ENCODE results near the gene TANC1. TPM values are rescaled to one million over a fixed set of nuclear protein-coding genes. Genes with fewer than 3 reads are reported as not detected.

TANC1 gene
- total RNA-seq, 1 donor from 2014 or later = 36.9 TPM

DNA sequence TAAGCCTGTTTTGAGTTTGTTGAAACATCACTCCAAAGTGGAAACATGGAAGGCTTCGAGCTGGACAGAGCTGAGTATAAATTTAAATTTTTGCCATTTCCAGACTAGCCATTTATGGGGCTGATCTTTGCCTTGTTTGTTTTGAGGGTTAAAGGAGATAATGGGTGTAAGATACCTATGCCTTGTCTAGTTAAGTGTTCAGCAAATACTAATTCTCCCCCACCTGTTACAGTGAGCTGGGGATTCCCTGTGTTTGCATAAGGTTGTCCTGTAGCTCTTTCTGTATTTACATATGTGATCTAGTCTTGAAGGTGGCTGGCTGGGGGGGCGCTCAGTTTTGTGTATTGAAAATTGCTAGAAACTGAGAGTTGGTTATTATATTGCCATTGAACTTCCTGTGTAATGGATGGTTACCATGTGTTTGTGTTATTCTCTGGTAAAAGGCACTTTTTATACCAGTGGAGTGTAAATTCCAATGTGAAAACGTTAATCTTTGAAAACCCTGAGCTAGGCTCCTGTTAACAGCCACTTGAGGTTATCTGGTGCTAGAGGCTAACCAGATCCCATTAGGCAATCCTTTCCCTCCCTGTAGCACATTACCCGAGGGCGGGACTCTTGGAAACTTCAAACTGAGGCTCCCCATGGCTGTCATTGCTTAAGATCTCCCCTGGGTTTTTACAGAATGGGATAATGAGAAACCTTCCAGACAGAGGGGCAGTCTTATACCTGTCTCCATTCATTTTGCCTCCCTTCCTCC is 26.7 kb downstream of the TANC1 start:
- Mint-ChIP-seq H3K9me3 (ENCODE audit: unreplicated experiment) (no peaks in the 10 kb centered on the region), H3K4me3 (ENCODE audit: unreplicated experiment) (no peak overlapping the region), H3K27me3 (ENCODE audit: unreplicated experiment) (no peaks in the 10 kb centered on the region), H3K27ac (ENCODE audit: unreplicated experiment) (peak overlapping the region; percentile 1), H3K4me1 (ENCODE audit: unreplicated experiment) (peaks cover 40% of the 10 kb centered on the region), H3K36me3 (ENCODE audit: unreplicated experiment) (no peaks in the 10 kb centered on the region)
- no peak for DNase-seq (ENCODE audit: extremely low spot score, unreplicated experiment)
- TF ChIP-seq CTCF (IDR thresholded peaks at IDR 0.05) = no peak

DNA sequence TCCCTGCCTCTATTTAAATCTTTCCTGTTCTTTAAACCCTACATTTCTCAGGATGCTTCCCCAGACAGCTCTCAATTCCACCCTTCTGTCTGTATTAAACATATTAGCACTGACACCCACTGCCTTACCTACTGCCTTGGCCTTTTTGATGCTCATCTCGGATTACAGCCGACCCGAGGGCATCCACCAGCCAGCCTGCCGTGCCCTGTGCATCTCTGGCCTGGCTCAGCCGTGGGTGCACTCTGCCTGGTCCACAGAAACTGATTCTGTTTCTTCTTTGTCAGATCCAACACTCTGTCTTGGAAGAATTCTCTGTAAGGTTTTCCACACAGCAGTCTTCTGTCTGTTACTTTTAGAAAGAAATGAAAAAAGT is 27.2 kb downstream of the TANC1 start:
- no peaks in the 10 kb centered on the region for H3K36me3 Mint-ChIP-seq (ENCODE audit: unreplicated experiment)

DNA sequence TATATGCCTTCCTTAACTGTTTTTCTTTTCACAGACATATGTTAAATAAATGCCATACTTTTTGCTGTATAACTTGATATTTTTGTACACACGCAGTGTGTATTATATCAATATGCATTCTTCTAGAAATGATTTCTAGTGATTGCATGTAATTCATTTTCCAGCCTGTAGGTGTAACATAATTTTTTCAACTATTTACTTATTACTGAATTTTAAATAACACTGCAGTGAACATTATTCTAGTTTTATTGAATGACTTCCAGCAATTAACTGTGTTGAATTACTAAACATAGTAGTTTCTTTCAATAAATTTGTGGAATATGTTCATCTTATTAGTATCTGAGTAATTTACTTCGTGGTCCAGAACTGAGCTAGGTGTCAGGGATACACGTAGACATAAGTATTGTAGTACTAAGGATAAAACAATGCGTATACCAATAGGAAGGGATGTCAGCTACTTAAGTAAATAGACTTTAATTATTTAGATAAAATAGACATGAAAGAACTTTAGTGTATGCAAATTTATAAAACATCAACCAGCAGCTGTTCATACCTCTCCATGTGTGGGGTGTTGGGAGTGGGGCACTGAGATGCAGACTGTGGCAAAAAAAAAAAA is 28.0 kb downstream of the TANC1 start:
- H3K4me1 Mint-ChIP-seq (ENCODE audit: unreplicated experiment) = peaks cover 35% of the 10 kb centered on the region
- no peaks in the 10 kb centered on the region for H3K27me3 Mint-ChIP-seq (ENCODE audit: unreplicated experiment)
- no peak overlapping the region for H3K4me3 Mint-ChIP-seq (ENCODE audit: unreplicated experiment)
- no peak for DNase-seq (ENCODE audit: extremely low spot score, unreplicated experiment)
- no peaks in the 10 kb centered on the region for H3K36me3 Mint-ChIP-seq (ENCODE audit: unreplicated experiment)
- no peaks in the 10 kb centered on the region for H3K9me3 Mint-ChIP-seq (ENCODE audit: unreplicated experiment)
- H3K27ac Mint-ChIP-seq (ENCODE audit: unreplicated experiment) = no peak overlapping the region
- TF ChIP-seq CTCF (IDR thresholded peaks at IDR 0.05) = peak; percentile 29

More for the DNA sequence above, 27.2 kb downstream of the TANC1 start:
- no peak for DNase-seq (ENCODE audit: extremely low spot score, unreplicated experiment)
- Mint-ChIP-seq H3K9me3 (ENCODE audit: unreplicated experiment) (no peaks in the 10 kb centered on the region), H3K27ac (ENCODE audit: unreplicated experiment) (peak overlapping the region; percentile 1), H3K4me3 (ENCODE audit: unreplicated experiment) (no peak overlapping the region), H3K27me3 (ENCODE audit: unreplicated experiment) (no peaks in the 10 kb centered on the region), H3K4me1 (ENCODE audit: unreplicated experiment) (peaks cover 35% of the 10 kb centered on the region)
- TF ChIP-seq CTCF (IDR thresholded peaks at IDR 0.05) = no peak

DNA sequence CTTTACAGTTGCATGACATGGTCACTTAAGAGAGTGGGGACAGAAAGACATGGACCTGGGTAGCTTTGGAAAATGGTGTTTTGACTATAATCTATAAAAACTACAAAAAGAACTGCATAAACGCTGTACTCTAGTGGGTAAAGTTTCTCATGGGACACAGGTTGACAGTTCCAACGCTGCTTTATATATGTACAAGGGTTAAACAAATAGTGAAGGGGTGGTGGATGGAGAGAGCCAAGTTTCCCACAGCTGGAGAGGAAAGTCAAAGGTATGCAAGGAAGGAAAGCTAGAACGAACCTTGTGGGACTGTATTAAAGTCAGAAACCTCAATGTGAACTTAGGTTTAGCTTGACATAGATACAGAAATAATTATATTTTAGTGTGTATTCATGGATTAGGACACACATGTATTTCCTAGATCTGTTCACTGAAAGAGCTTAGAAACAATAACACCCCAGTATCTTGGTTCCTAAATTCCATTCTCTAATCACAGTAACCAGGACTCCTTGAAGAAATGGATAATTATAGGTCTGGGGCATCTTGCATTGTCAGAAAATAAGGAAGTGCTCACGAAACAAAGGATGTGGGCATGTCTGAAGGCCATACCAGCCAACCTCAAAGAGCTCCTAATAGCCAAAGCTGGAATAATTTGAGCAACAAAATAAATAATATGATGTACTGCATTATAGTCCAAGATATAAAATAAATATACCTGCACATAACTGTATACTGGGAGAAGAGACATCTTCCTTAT is 28.8 kb downstream of the TANC1 start:
- no peak overlapping the region for H3K27ac Mint-ChIP-seq (ENCODE audit: unreplicated experiment)
- peaks cover 38% of the 10 kb centered on the region for H3K4me1 Mint-ChIP-seq (ENCODE audit: unreplicated experiment)
- no peaks in the 10 kb centered on the region for H3K36me3 Mint-ChIP-seq (ENCODE audit: unreplicated experiment)
- no peaks in the 10 kb centered on the region for H3K9me3 Mint-ChIP-seq (ENCODE audit: unreplicated experiment)
- no peak for TF ChIP-seq CTCF (IDR thresholded peaks at IDR 0.05)
- no peak overlapping the region for H3K4me3 Mint-ChIP-seq (ENCODE audit: unreplicated experiment)
- H3K27me3 Mint-ChIP-seq (ENCODE audit: unreplicated experiment) = no peaks in the 10 kb centered on the region
- no peak for DNase-seq (ENCODE audit: extremely low spot score, unreplicated experiment)
